DMS53 treated with DMSO at 0.1 percent for 48 hours (cell line): ENCODE data around the gene PRKAG3.

ENCODE experiments used
- DNase-seq: peaks from one replicate; lab custom pipeline; 2025; ENCODE audit not compliant: unreplicated experiment; lab: John Stamatoyannopoulos, UW

Gene PRKAG3

DNA sequence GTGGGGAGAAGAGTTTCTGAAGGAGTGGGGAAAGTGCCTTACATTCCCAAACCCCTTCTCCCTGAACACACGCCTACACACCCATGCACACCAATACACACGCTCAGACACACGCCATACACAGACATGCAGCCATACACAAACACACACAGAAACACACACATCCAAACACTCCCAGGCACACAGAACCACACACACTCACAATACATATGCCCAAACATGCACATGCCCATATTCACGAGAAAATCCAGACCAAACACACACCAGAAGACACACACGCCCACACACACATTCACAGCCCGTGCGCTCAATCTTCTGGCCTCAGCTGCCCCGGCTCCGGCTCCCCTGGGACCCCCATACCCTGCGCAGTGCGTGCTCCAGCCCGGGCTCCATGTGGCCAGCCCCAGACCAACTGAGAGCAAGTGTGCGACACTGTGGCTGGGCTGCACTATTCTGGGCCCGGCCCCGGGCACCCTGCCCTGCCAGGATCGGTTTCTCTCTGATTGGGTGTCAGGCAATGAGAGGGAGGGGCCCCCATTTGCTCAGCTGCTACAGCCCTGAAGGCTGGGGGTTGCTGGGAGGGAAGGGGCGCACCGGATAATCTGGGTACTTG, at the start of gene PRKAG3:
TSS of gene PRKAG3 (minus strand) at position 426 of the 613 bp plus-strand sequence.
- DNase-seq = no peak

DNA sequence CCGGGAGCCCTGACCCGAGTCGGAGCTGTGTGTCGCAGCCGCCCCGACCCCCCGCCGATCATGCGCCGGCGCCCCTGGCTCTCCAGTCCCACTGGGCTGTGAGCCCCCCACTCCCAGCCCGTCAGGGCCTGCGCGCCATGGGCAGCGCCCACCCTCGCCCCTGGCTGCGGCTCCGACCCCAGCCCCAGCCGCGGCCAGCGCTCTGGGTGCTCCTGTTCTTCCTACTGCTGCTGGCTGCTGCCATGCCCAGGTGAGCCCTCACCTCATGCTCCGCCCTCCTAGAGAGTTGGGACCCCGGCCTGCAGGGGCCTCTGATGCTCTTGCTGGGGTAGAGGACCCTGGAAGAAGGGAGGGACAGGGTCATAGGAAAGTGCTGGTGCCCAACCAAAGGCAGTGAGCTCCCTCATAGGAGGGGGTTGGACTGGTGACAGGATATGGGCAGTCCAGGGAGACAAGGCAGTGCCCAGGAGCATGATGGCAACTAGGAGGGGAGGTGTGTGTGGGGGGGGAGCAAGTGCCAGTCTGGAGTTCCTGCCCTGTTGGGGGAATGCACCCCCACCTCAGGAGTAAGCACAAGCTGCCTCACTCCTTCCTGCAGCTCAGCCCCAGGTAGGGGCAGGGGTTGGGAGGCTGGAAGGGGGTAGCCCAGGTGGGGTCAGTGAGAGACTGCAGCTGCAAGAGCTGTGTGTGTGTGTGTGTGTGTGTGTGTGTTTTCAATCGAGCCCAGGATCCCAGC, 49.4 kb upstream of the PRKAG3 start:
- no peak for DNase-seq

DNA sequence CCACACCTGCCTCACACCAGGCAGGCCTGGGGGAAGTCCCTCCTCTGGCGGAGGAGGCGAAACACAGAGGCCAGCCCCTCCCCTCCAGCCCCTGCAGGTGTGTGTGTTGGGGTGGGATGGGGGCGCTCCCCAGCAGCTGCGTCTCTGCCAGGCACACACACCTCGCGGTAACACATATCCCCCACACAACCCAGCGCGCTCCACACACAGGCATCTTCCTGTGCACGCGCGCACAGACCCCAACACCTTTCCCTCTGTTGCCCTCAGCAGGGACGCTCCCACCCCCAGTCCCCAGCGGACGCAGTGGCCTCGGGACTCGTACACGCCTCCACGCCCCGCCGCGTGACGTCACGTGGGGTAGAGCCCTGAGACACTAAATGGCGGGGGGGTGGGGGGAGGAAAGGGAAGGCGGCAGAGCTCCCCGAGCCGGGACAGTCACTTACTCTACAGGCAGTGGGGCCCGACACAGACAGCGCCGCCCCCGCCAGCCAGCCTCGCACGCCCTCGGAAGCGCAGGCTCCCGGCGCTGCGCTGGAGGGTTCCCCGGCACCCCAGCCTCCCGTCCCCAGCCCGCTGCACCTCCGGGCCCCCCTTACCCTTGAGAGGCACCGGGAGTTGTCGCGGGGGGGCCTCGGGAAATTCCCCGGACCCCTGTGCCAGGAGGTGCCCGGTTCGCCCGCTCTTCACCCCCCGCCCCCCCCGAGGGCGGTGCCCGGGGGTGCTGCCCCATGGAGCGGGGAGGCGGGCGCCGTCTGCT, 48.7 kb upstream of the PRKAG3 start, which contains the start of gene WNT10A:
TSS of gene WNT10A (plus strand) at position 751 of the 757 bp plus-strand sequence. CDS start 144 bp downstream, outside the sequence.
- no peak for DNase-seq

GRCh38 chr2:218879776-218880101, 48.1 kb upstream of the PRKAG3 start:
- DNase-seq = no peak

DNA sequence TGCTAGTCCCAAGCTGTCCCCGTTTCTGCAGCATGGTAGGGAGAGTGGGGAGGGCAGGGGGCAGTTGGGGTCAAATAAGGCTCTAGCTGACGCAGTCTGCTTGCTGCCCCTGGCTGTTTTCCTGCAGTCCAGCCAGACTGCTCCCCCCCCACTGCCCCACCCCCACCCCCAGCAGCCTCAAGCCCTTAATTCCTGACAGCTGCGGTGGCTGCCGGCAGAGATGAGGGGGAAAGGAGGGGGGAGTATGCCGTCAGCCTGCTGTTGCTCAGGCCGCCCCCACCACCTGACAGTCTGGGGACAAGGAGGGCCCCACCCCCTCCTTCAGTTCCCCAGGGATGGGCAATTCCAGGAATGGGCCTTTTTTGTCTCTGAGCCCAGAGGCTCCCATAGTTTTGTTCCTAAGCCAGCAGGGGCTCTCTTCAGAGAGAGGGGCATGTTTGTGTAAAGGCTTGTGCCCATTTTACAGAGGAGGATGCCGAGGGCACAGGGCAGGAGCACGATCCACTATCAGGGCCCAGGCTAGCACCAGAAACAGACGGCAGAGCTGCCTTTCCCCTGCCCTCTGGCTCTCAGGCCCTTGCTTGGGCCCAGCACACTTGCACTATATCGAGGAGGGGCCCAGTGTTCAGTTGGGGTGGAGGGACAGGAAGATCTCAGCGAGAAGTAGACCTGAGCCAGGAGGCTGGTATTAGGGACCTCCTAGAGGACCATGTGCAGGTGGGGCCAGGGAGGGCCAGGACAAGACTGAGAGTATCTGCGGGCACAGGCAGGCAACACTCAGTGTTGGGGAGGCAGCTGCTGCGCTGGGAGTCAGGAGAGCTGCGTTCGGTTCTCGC, 47.5 kb upstream of the PRKAG3 start:
- no peak for DNase-seq

DNA sequence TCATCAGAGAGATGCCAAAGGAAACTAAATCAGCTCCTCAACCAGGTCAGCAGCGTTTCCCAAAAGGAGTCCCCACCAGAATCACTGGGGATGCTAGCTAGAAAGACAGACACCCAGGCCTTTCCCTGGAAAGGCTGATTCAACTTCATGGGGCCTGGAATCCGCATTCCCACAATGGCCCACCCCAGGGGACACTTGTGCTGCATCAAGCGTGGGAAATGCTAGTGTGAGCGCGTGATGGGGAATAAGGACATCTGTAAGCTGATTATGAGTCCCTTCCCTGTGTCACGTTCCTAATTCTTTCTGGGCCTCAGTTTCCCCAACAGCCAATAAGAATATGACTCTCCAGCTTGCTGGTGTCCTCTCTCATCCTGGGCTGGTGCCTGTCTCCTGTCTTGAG, 46.9 kb upstream of the PRKAG3 start:
- DNase-seq = no peak

GRCh38 chr2:218877891-218878290, 46.3 kb upstream of the PRKAG3 start:
- DNase-seq = no peak

DNA sequence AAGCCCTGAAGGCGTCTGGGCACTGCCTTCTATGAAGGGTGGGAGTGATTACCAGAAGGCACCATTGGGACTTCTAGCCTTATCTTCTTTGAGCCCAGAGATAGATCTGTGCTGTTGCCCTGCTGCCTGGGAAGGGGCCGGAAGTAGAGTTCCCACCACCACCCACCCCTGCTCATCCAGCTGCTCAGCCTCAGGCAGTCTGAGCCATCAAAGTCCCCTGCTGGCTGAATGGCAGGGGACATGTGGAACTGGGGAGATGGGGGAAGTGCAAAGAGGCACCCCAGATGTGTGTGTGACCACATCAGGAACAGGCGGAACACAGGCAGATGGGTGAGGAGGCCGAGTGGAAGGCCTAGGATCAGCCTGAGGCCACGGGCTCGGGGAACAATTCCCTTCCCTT, 45.7 kb upstream of the PRKAG3 start:
- no peak for DNase-seq

DNA sequence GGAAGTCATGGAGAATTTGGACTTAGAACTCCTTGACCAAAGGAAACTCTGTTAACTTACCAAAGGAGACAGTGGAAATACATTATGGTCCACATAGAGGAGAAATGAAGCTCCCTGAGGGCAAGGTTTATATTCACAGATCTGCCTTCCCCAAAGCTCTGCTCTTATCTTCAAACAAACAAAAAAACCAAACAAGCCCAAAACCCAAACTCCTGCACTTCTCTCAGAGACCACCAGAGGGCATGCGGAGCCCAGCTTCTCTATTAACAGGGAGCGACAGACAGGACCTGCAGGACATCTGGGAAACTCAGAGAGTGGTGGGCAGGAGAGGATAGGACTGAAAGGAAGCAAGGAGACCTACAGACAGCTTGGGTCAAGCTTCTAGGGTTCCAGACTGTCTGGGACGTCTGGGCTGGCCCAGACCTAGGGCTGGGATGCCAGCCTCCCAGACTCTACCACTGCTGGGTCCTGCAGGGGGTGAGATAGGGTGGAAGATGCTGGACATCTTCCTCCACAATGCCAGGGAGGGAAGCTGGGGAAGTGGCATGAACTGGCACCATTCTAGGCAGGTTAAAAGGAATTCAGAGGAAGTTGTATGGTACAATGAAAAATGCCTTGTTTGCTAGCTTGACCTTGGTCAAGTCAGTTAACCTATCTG, 45.1 kb upstream of the PRKAG3 start:
- peak; percentile 23 for DNase-seq

GRCh38 chr2:218875692-218876246, 44.2 kb upstream of the PRKAG3 start:
- DNase-seq = no peak

DNA sequence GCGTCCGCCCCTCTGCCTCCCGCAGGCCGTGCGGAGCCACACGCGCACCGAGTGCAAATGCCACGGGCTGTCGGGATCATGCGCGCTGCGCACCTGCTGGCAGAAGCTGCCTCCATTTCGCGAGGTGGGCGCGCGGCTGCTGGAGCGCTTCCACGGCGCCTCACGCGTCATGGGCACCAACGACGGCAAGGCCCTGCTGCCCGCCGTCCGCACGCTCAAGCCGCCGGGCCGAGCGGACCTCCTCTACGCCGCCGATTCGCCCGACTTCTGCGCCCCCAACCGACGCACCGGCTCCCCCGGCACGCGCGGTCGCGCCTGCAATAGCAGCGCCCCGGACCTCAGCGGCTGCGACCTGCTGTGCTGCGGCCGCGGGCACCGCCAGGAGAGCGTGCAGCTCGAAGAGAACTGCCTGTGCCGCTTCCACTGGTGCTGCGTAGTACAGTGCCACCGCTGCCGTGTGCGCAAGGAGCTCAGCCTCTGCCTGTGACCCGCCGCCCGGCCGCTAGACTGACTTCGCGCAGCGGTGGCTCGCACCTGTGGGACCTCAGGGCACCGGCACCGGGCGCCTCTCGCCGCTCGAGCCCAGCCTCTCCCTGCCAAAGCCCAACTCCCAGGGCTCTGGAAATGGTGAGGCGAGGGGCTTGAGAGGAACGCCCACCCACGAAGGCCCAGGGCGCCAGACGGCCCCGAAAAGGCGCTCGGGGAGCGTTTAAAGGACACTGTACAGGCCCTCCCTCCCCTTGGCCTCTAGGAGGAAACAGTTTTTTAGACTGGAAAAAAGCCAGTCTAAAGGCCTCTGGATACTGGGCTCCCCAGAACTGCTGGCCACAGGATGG, 42.0 kb upstream of the PRKAG3 start:
- DNase-seq = no peak

DNA sequence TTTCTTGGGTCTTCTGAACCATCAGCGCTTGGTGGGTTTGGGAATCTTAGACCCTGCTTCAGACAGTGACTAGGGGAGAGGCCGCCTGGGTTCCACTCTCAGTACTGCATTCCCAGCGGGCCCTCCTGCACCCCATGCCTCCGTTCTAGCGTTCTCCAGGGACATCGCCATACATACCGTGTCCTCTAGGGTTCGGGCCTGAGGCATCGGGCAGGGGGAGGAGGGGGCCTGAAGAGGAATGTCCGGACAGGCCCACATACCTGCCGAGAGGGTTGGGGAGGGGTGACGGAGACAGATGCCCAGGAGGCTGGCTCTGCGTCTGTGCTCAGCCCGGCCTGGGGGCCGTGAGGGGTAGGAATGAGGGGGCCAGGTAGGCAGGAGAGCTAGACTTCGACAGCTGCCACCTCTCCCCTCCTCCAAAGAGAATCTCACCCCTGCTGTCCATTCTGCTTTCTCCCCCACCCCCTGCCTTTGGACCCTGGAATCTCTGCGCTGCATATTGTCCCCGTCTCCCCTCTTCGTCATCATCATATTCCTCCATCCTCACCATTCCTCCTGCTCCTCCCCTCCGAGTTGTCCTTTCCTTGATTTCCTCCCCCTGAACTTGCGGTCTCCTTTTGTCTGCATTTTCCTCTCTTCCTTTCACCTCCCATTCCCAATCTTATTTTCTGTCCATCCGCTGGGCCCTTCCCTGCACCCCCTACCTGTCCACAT, 41.2 kb upstream of the PRKAG3 start:
- DNase-seq = no peak

- no peak for DNase-seq
These were observed 40.0 kb upstream of the PRKAG3 start for GRCh38 chr2:218871345-218872302.

DNA sequence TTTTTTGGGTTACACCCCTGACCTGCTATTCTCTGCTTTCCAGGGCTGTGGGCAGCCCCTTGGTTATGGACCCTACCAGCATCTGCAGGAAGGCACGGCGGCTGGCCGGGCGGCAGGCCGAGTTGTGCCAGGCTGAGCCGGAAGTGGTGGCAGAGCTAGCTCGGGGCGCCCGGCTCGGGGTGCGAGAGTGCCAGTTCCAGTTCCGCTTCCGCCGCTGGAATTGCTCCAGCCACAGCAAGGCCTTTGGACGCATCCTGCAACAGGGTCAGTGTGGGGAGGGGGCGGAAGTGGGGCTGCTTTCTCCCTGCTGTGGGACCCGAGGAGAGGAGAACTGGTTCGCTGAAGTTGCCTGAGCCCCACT, 39.4 kb upstream of the PRKAG3 start:
- DNase-seq = no peak

GRCh38 chr2:218869064-218869463, 37.5 kb upstream of the PRKAG3 start:
- no peak for DNase-seq

- no peak for DNase-seq
These were observed 36.3 kb upstream of the PRKAG3 start for GRCh38 chr2:218867900-218868299.

DNA sequence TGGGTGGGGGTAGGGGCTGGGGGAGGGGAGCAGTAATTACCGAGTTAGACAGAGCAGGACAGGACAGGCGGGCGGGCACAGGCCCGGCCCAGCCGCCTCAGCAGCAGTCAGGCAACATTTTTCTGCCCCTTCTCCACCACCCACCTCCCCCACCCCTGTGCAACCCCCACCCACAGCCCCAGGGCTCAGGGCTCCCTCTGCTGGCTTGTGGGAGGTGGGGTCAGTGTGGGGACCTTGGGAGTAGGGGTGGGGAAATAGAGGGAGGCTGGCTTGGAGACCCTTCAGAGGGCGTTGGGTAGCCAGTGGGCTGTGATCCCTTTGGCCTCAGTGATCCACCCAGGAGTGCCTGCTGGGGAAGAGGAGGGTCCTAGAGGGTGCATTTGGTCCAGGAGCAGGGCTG, 34.4 kb upstream of the PRKAG3 start:
- no peak for DNase-seq

GRCh38 chr2:218865396-218865795, 33.8 kb upstream of the PRKAG3 start:
- no peak for DNase-seq
